Heart right ventricle (tissue), 16 donors: ENCODE measurements around the gene ARHGEF16. TPM values are rescaled to one million over a fixed set of nuclear protein-coding genes. Genes with fewer than 3 reads are reported as not detected.

Source experiments
- ATAC-seq, 8 donors: fragments of 200-7000 bp; cut with Tn5 transposase; one replicate each; pipeline ENCODE4 v1.9.1; 2020; ENCODE audit warnings: mild to moderate bottlenecking in 8 of 8, moderate library complexity in 8 of 8, moderate number of reproducible peaks in 1 of 8
- DNase-seq, 2 donors: peaks; one replicate each; pipeline ENCODE4 v3.0.0-alpha.2; 2020
- H3K27ac ChIP-seq, 10 donors: fragments of 200-600 bp; sonication (generic) in 2 of 10; one replicate each; pipeline versions ENCODE4 v1.5.0 to v1.8.0; 2020 to 2022; ENCODE audit warnings: mild to moderate bottlenecking in 3 of 10
- H3K27me3 ChIP-seq, 7 donors: fragments of 200-600 bp; one replicate each; pipeline ENCODE4 v1.8.0; 2021 to 2022; ENCODE audit warnings: mild to moderate bottlenecking in 2 of 7
- H3K36me3 ChIP-seq, 9 donors: fragments of 200-600 bp; sonication (generic) in 1 of 9; one replicate each; pipeline versions ENCODE4 v1.5.0 to v1.8.0; 2020 to 2022; ENCODE audit warnings: mild to moderate bottlenecking in 2 of 9
- H3K4me1 ChIP-seq, 9 donors: fragments of 200-600 bp; sonication (generic) in 1 of 9; one replicate each; pipeline versions ENCODE4 v1.5.0 to v1.8.0; 2020 to 2022; ENCODE audit warnings: mild to moderate bottlenecking in 4 of 9
- H3K4me3 ChIP-seq, 10 donors: fragments of 200-600 bp; sonication (generic) in 2 of 10; one replicate each; pipeline versions ENCODE4 v1.5.0 to v1.8.0; 2020 to 2022; ENCODE audit warnings: mild to moderate bottlenecking in 7 of 10, moderate library complexity in 2 of 10
- H3K9me3 ChIP-seq, 11 donors: fragments of 200-600 bp in 10 of 11; sonication (generic) in 2 of 11; one replicate each; pipeline versions ENCODE4 v1.5.0 to v1.8.0; 2013 to 2022; ENCODE audit warnings: mild to moderate bottlenecking in 2 of 11, control low read depth in 1 of 11, moderate library complexity in 1 of 11
- WGBS, 2 donors: extraction: QIAGEN DNeasy Blood & Tissue Kit; methylation state at CpG; one replicate each; pipeline ENCODE4 v1.1.7; 2013; ENCODE audit warnings: inconsistent platforms in 1 of 2; 5-methylcytosine and 5-hydroxymethylcytosine counted together
- intact Hi-C, 10 donors: fragments of 100-400 bp; cut with DNase I; formaldehyde crosslinking; loops; one replicate each; pipeline versions ENCODE4 v1.11.1 to v1.14.2; 2022
- polyA plus RNA-seq, 2 donors: library from polyadenylated mRNA; stranded (reverse); fragments of 200-250 nt; gene quantifications; one replicate each; pipeline ENCODE4 v1.2.3, GENCODE V29; 2013
- total RNA-seq, 10 donors: library from RNA; stranded (reverse); fragmentation: NEBNext Ultra II Directional in 3 of 10; extraction: Animal tissue kit (Norgen Biotek cat#: 25700) in 3 of 10; gene quantifications; one replicate each; pipeline versions ENCODE4 v1.2.1 to v1.2.4, GENCODE V29; 2021 to 2023
- TF ChIP-seq, protein P1 (sequence below), 9 donors: fragments of 200-600 bp; sonication (generic) in 2 of 9; IDR thresholded peaks; one replicate each; pipeline versions ENCODE4 v1.5.0 to v1.8.0; 2021 to 2022; ENCODE audit warnings: antibody characterized with exemption in 9 of 9, mild to moderate bottlenecking in 5 of 9, moderate library complexity in 1 of 9
- donor health status: Arrhythmogenic right ventricular cardiomyopathy.
- donor health status: ischemic (EF 13 %, LVEDD 7.1; RV severe dilation, severe dysfunction).
- donor health status: healthy with polysubstance abuse.
- donor health status: DM: no; HTN: yes; CAD: no.
- donor health status: DM: no; HTN: no; CAD: no.
- donor health status: ischemic (EF 25% LVEDD 6.9; RV normal size, moderate dysfunction).
- donor health status: ischemic (EF 25% LVEDD 5.7; RV mildly dilated, moderate dysfunction).
- donor health status: healthy.
- donor health status: DM: yes; HTN: yes; CAD: no.
- donor health status: Ischemic cardiomyopathy.
- donor health status: ischemic (EF 35%, LVEDD 5.7; RV mildly dilated, moderate dysfunction).
- donor health status: nonischemic (EF 11% LVEDD 7.7; RV severe dilation, severe dysfunction).
- donor health status: DM: yes; HTN: yes; CAD: no.
- donor health status: PGD.
- donor health status: ischemic (EF 29% LVEDD 5.4; RV normal size, mild dysfunction).
- donor health status: nonischemic (EF 23%, LVEDD 6.1; RV moderate dilation, normal function).

ARHGEF16 gene
- total and polyA plus RNA-seq, 12 donors = 0.17 to 1.1 (median 0.40) TPM

DNA sequence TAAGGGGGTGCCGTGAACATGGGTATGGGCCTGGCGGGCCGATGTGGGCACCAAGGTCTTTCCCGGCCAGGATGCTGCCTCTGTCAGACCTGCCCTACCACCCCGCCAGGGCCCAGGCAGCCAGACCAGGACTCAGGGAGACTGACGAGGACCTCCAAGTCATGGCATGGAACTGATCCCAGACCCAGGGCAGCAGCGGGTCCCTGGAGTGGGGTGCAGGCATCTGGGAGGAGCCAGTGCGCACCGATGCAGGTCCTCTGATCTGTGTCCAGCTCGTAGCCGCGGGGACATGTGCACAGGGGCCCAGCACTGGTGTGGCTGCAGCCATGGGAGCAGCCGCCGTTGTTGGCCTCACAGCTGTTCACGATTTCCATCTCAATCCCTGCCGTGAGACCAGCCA, 56.8 kb downstream of the ARHGEF16 start:
- Histone ChIP-seq H3K36me3 (no peaks in the 10 kb centered on the region), H3K9me3 (no peaks in the 10 kb centered on the region), H3K27ac (no peak overlapping the region), H3K27me3 (no peaks in the 10 kb centered on the region), H3K4me1 (no peaks in the 10 kb centered on the region), H3K4me3 (no peak overlapping the region)
- DNase-seq (no peak), ATAC-seq (no peak)
- TF ChIP-seq, protein P1, sequence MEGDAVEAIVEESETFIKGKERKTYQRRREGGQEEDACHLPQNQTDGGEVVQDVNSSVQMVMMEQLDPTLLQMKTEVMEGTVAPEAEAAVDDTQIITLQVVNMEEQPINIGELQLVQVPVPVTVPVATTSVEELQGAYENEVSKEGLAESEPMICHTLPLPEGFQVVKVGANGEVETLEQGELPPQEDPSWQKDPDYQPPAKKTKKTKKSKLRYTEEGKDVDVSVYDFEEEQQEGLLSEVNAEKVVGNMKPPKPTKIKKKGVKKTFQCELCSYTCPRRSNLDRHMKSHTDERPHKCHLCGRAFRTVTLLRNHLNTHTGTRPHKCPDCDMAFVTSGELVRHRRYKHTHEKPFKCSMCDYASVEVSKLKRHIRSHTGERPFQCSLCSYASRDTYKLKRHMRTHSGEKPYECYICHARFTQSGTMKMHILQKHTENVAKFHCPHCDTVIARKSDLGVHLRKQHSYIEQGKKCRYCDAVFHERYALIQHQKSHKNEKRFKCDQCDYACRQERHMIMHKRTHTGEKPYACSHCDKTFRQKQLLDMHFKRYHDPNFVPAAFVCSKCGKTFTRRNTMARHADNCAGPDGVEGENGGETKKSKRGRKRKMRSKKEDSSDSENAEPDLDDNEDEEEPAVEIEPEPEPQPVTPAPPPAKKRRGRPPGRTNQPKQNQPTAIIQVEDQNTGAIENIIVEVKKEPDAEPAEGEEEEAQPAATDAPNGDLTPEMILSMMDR (IDR thresholded peaks at IDR 0.05) = no peak
- 95 to 98% methylated on average over 16 of the region's 16 CpGs for WGBS, 2 donors
- intact Hi-C loops = no loop called here

DNA sequence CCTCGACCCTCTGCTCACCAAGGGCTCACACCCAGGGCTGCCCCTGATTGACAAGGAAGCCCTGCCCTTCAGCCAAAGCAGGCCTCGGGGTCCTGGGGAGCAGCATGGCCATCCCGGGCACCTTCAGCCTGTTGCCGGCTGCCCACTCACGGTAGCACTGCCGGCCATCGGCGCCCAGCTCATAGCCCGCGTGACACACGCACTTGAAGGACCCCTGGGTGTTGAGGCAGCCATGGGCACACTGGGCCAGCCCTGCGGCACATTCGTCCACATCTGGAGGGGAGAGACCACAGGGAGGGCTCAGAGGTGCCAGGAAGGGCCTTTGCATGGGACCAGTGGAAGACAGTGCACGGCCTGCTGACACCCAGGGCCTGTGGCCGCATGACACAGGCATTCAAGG, 57.4 kb downstream of the ARHGEF16 start:
- H3K27ac ChIP-seq = no peak overlapping the region
- no peak for ATAC-seq
- H3K9me3 ChIP-seq = no peaks in the 10 kb centered on the region
- H3K4me3 ChIP-seq = no peak overlapping the region
- no peaks in the 10 kb centered on the region for H3K27me3 ChIP-seq
- H3K36me3 ChIP-seq = no peaks in the 10 kb centered on the region
- no peak for DNase-seq
- TF ChIP-seq, protein P1 (IDR thresholded peaks at IDR 0.05) = no peak
- 97% methylated on average over 15 of the region's 15 CpGs for WGBS, 2 donors
- intact Hi-C loops = no loop called here
- no peaks in the 10 kb centered on the region for H3K4me1 ChIP-seq

DNA sequence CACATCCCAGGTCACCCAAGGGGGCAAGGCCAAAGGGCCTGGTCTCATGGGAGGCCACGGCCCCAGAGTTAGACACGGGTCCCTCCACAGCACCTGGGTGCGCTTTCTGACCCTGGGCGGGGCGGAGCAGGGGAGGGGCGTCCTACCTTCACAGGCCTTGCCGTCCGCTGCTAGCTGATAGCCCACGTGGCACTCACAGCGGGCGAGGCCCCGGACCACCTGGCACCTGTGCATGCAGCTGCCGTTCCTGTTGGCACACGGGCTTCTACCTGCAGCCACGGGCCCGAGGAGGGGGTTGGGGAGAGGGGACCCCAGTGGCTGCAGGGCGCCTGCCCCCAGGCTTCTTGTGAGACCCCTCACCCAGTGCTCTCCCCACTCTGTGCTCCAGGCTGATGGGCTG, 59.9 kb downstream of the ARHGEF16 start:
- WGBS, 2 donors = 95% methylated on average over 17 of the region's 17 CpGs
- H3K27ac ChIP-seq = no peak overlapping the region
- ATAC-seq = no peak
- H3K4me3 ChIP-seq = no peak overlapping the region
- no peaks in the 10 kb centered on the region for H3K4me1 ChIP-seq
- no peaks in the 10 kb centered on the region for H3K27me3 ChIP-seq
- H3K9me3 ChIP-seq = no peaks in the 10 kb centered on the region
- no peak for DNase-seq
- H3K36me3 ChIP-seq = no peaks in the 10 kb centered on the region
- TF ChIP-seq, protein P1 (IDR thresholded peaks at IDR 0.05) = no peak
- intact Hi-C loops = no loop called here

DNA sequence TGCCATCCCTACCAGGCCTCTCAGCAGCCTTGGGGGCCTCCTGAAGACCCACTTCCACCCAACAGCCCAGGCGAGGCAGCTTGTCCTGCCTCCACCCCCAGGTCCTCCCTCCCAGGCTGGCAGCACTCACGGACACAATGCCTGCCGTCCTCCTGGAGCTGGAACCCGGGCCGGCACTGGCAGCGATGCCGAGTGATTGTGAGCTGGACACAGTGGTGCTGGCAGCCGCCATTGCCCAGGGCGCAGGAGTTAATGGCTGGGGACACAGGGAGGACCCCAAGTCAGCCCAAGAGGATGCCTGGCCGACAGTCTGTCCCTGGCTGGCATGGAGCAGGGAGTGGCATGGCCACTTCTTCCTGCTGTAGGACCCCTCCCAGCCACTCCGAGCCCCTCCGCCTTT, 60.8 kb downstream of the ARHGEF16 start:
- no peak for DNase-seq
- no peak for ATAC-seq
- Histone ChIP-seq H3K4me3 (no peak overlapping the region), H3K36me3 (no peaks in the 10 kb centered on the region), H3K9me3 (no peaks in the 10 kb centered on the region), H3K4me1 (no peaks in the 10 kb centered on the region), H3K27ac (no peak overlapping the region), H3K27me3 (no peaks in the 10 kb centered on the region)
- WGBS, 2 donors = 96% methylated on average over 12 of the region's 12 CpGs
- TF ChIP-seq, protein P1 (IDR thresholded peaks at IDR 0.05) = no peak
- intact Hi-C loops = no loop called here
